Neural progenitor cell (in vitro differentiated cells): ENCODE results near the gene NCK2.

ENCODE experiments used
- EZH2 ChIP-seq: fragments of 200-600 bp; sonication (generic); IDR thresholded peaks from 2 replicates; pipeline ENCODE4 v1.6.1; 2017; ENCODE audit warnings: antibody characterized with exemption, mild to moderate bottlenecking, moderate library complexity
- EZH2phosphoT487 ChIP-seq: fragments of 200-600 bp; sonication (generic); IDR thresholded peaks from 2 replicates; pipeline ENCODE4 v1.6.1; 2017; ENCODE audit warnings: antibody characterized with exemption
- TF ChIP-seq, protein P1 (sequence below): fragments of 200-600 bp; sonication (generic); IDR thresholded peaks from 2 replicates; pipeline ENCODE4 v1.5.1; 2017; ENCODE audit warnings: antibody characterized with exemption, mild to moderate bottlenecking

DNA sequence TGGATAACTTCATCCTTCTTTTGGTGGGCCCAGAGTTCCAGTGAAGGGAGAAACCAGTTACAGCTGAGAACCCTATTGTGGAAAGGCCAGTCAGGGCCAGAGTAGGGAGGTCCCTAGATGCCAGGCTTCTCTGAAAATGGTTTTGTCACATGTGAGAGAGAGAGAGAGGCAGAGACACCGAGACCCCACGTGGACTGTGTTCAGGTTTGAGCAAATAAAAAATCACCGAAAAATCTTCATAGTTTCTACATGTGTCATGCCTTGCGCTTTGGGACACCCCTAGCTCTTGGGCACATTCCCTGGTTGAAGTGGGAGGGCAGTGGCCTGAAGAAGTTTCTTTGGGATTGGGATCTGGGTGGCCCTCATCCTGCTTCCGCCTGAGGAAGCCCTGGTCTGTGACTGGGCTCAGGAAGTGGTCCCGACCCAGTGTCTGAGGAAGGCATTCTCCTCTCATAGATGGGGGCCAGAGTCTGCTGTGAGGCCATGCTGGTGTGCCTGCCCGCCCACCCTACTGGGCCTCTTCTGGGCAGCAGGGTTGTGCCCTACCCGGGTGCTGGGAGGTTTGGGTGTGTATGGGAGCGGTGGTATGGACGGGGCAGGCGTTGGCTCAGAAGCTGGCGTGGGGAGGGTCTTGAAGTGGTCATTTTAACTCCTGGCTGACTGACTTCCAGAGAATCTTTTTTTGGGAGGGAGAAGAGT lies 16.1 kb downstream of the NCK2 start:
- TF ChIP-seq, protein P1, sequence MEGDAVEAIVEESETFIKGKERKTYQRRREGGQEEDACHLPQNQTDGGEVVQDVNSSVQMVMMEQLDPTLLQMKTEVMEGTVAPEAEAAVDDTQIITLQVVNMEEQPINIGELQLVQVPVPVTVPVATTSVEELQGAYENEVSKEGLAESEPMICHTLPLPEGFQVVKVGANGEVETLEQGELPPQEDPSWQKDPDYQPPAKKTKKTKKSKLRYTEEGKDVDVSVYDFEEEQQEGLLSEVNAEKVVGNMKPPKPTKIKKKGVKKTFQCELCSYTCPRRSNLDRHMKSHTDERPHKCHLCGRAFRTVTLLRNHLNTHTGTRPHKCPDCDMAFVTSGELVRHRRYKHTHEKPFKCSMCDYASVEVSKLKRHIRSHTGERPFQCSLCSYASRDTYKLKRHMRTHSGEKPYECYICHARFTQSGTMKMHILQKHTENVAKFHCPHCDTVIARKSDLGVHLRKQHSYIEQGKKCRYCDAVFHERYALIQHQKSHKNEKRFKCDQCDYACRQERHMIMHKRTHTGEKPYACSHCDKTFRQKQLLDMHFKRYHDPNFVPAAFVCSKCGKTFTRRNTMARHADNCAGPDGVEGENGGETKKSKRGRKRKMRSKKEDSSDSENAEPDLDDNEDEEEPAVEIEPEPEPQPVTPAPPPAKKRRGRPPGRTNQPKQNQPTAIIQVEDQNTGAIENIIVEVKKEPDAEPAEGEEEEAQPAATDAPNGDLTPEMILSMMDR: no peak
- TF ChIP-seq EZH2 (no peak), EZH2phosphoT487 (no peak)
